ENCODE results near the gene CREBL2. TPM values are rescaled to one million over a fixed set of nuclear protein-coding genes. Genes with fewer than 3 reads are reported as not detected.

The CREBL2 gene
- total RNA-seq, 1 donor from 2014 or later, result 14.9 TPM

GRCh38 chr12:12689647-12690300, 78.1 kb downstream of the CREBL2 start:
- Histone ChIP-seq H3K27me3 (ENCODE audit: low read depth) (no peaks in the 10 kb centered on the region), H3K9me3 (replicated peaks) (no peaks in the 10 kb centered on the region), H3K4me3 (no peak overlapping the region), H3K36me3 (no peaks in the 10 kb centered on the region), H3K27ac (replicated peaks) (no peak overlapping the region), H3K4me1 (no peaks in the 10 kb centered on the region)
- no peak for DNase-seq
- intact Hi-C loops (cut with micrococcal nuclease), result no loop called here
- TF ChIP-seq CTCF (IDR thresholded peaks at IDR 0.05; ENCODE audit: borderline replicate concordance), result no peak

- Histone ChIP-seq H3K27me3 (ENCODE audit: low read depth) (no peaks in the 10 kb centered on the region), H3K4me3 (no peak overlapping the region), H3K9me3 (replicated peaks) (no peaks in the 10 kb centered on the region), H3K36me3 (no peaks in the 10 kb centered on the region), H3K4me1 (peaks cover 4% of the 10 kb centered on the region), H3K27ac (replicated peaks) (no peak overlapping the region)
- no peak for TF ChIP-seq CTCF (IDR thresholded peaks at IDR 0.05; ENCODE audit: borderline replicate concordance)
- DNase-seq, result no peak
- intact Hi-C loops (cut with micrococcal nuclease), result no loop called here
These were observed 79.9 kb downstream of the CREBL2 start for GRCh38 chr12:12691549-12691948.

- Histone ChIP-seq H3K4me3 (no peak overlapping the region), H3K4me1 (peaks cover 9% of the 10 kb centered on the region), H3K27ac (replicated peaks) (no peak overlapping the region), H3K27me3 (ENCODE audit: low read depth) (no peaks in the 10 kb centered on the region), H3K9me3 (replicated peaks) (no peaks in the 10 kb centered on the region), H3K36me3 (no peaks in the 10 kb centered on the region)
- no peak for TF ChIP-seq CTCF (IDR thresholded peaks at IDR 0.05; ENCODE audit: borderline replicate concordance)
- DNase-seq, result no peak
- intact Hi-C loops (cut with micrococcal nuclease), result no loop called here
These were observed 81.5 kb downstream of the CREBL2 start for GRCh38 chr12:12693111-12693671.

Other genes with a start within 250 kb of the CREBL2 start
- 16.4 TPM for gene DUSP16, start 49.0 kb upstream of the CREBL2 start, total RNA-seq
- gene GPR19, start 84.3 kb downstream of the CREBL2 start, total RNA-seq, result not detected
- gene CDKN1B, start 105.5 kb downstream of the CREBL2 start, total RNA-seq, result 36.3 TPM
- gene APOLD1, start 173.8 kb downstream of the CREBL2 start, total RNA-seq, result 22.0 TPM
- 26.7 TPM for gene DDX47, start 201.5 kb downstream of the CREBL2 start, total RNA-seq